H1 (cell line): ENCODE data around the gene JAKMIP2. TPM values are rescaled to one million over a fixed set of nuclear protein-coding genes. Genes with fewer than 3 reads are reported as not detected.

Experiments used
- CTCF ChIA-PET: fragments of 300-600 bp; sonication (Branson Sonifier 250); formaldehyde crosslinking; loops from one replicate; lab custom pipeline; 2021; ENCODE audit not compliant: partially characterized antibody; lab: Charles Lee
- POLR2A ChIA-PET: fragments of 300-600 bp; sonication (Branson Sonifier 250); formaldehyde crosslinking; loops from one replicate; lab custom pipeline; 2021; ENCODE audit warnings: inconsistent platforms; ENCODE audit not compliant: partially characterized antibody; lab: Charles Lee
- DNase-seq, 2 experiments: peaks; one replicate each; pipeline versions ENCODE4 v3.0.0 to v3.0.0-alpha.2; 2010 to 2022; ENCODE audit warnings: low spot score in 2 of 2, low read depth in 1 of 2, mixed read lengths in 1 of 2
- FAIRE-seq: peaks from 2 replicates; lab custom pipeline; 2011; peaks lifted over from hg19 to GRCh38; lab: Jason Lieb, UNC
- H2AFZ ChIP-seq: 2 replicates; pipeline ENCODE4 v1.8.1; 2012; ENCODE audit warnings: low read length, inconsistent platforms
- H2AK5ac ChIP-seq: 2 replicates; pipeline ENCODE4 v1.6.1; 2013; ENCODE audit warnings: low read depth, low read length
- H2BK120ac ChIP-seq: replicated peaks from 2 replicates; pipeline ENCODE3; 2013; ENCODE audit warnings: low read depth, low read length, inconsistent platforms
- H2BK12ac ChIP-seq: 2 replicates; pipeline ENCODE4 v1.6.1; 2013; ENCODE audit warnings: low read depth, low read length
- H2BK15ac ChIP-seq: 2 replicates; pipeline ENCODE4 v1.6.1; 2013; ENCODE audit warnings: low read length
- H2BK20ac ChIP-seq: 2 replicates; pipeline ENCODE4 v1.6.1; 2013; ENCODE audit warnings: low read length
- H2BK5ac ChIP-seq: 2 replicates; pipeline ENCODE4 v1.6.1; 2013; ENCODE audit warnings: low read depth, low read length
- H3K14ac ChIP-seq: 2 replicates; pipeline ENCODE4 v1.6.1; 2013; ENCODE audit warnings: inconsistent platforms; ENCODE audit not compliant: insufficient read length
- H3K18ac ChIP-seq: 2 replicates; pipeline ENCODE4 v1.6.1; 2013; ENCODE audit warnings: low read length; ENCODE audit errors: extremely low read depth
- H3K23ac ChIP-seq: 2 replicates; pipeline ENCODE4 v1.6.1; 2013; ENCODE audit warnings: inconsistent platforms; ENCODE audit not compliant: insufficient read length
- H3K23me2 ChIP-seq: 2 replicates; pipeline ENCODE4 v1.6.1; 2013; ENCODE audit warnings: low read depth, low read length
- H3K27ac ChIP-seq: 2 replicates; pipeline ENCODE4 v1.6.1; 2011; ENCODE audit warnings: low read depth, low read length, inconsistent platforms
- H3K27me3 ChIP-seq, 4 experiments: replicated peaks in 1 of 4; 1 replicate in 1 of 4; 2 replicates in 3 of 4; pipeline versions ENCODE4 v1.6.1 to v1.8.1; 2011 to 2013; ENCODE audit warnings: low read length in 3 of 4, mild to moderate bottlenecking in 3 of 4, inconsistent platforms in 2 of 4, mixed read lengths in 2 of 4, moderate library complexity in 1 of 4; ENCODE audit not compliant: control insufficient read depth in 3 of 4, insufficient read depth in 3 of 4; ENCODE audit errors: extremely low read depth in 1 of 4
- H3K36me3 ChIP-seq, 4 experiments: 2 replicates each; pipeline versions ENCODE4 v1.6.1 to v1.8.1; 2011 to 2013; ENCODE audit warnings: mild to moderate bottlenecking in 4 of 4, low read length in 3 of 4, moderate library complexity in 2 of 4, control low read depth in 1 of 4, inconsistent platforms in 1 of 4; ENCODE audit not compliant: insufficient read depth in 4 of 4, control insufficient read depth in 2 of 4
- H3K4ac ChIP-seq: replicated peaks from 2 replicates; pipeline ENCODE3; 2013; ENCODE audit warnings: low read length, low read depth, mixed read lengths, inconsistent platforms; ENCODE audit not compliant: insufficient read length
- H3K4me1 ChIP-seq, 4 experiments: replicated peaks in 1 of 4; 1 replicate in 1 of 4; 2 replicates in 3 of 4; pipeline versions ENCODE4 v1.6.1 to v1.8.1; 2011 to 2013; ENCODE audit warnings: low read length in 3 of 4, inconsistent platforms in 2 of 4, mixed read lengths in 1 of 4; ENCODE audit not compliant: insufficient read depth in 4 of 4, control insufficient read depth in 3 of 4
- H3K4me2 ChIP-seq, 2 experiments: 2 replicates each; pipeline versions ENCODE4 v1.6.1 to v1.8.1; 2011 to 2013; ENCODE audit warnings: low read depth in 2 of 2, low read length in 2 of 2, control low read depth in 1 of 2, inconsistent platforms in 1 of 2, mild to moderate bottlenecking in 1 of 2; ENCODE audit not compliant: insufficient read depth in 1 of 2
- H3K4me3 ChIP-seq, 4 experiments: fragments of 200-600, 300-600 bp in 1 of 4; sonication (generic), shearing (Covaris generic), sonication (Bioruptor Twin) in 1 of 4; 2 replicates each; pipeline versions ENCODE4 v1.5.1 to v1.8.1; 2011 to 2016; ENCODE audit warnings: low read length in 4 of 4, low read depth in 3 of 4, control low read depth in 2 of 4, inconsistent platforms in 2 of 4, mild to moderate bottlenecking in 2 of 4, mixed read lengths in 1 of 4, moderate library complexity in 1 of 4; ENCODE audit not compliant: insufficient read depth in 2 of 4; ENCODE audit errors: extremely low read depth in 1 of 4
- H3K56ac ChIP-seq: replicated peaks from 2 replicates; pipeline ENCODE3; 2013; ENCODE audit warnings: low read depth, mild to moderate bottlenecking, mixed read lengths, low read length, inconsistent platforms; ENCODE audit not compliant: insufficient read length
- H3K79me1 ChIP-seq: 2 replicates; pipeline ENCODE4 v1.6.1; 2013; ENCODE audit warnings: low read depth, low read length, control low read depth
- H3K79me2 ChIP-seq, 2 experiments: 2 replicates each; pipeline versions ENCODE4 v1.6.1 to v1.8.1; 2012 to 2013; ENCODE audit warnings: low read length in 2 of 2, mild to moderate bottlenecking in 2 of 2, inconsistent platforms in 1 of 2; ENCODE audit not compliant: insufficient read depth in 2 of 2, control insufficient read depth in 1 of 2
- H3K9ac ChIP-seq, 4 experiments: replicated peaks in 1 of 4; 1 replicate in 1 of 4; 2 replicates in 3 of 4; pipeline versions ENCODE4 v1.6.1 to v1.8.1; 2011 to 2013; ENCODE audit warnings: low read depth in 3 of 4, low read length in 3 of 4, control low read depth in 2 of 4, mild to moderate bottlenecking in 2 of 4, moderate library complexity in 2 of 4, inconsistent platforms in 1 of 4; ENCODE audit errors: extremely low read depth in 1 of 4
- H3K9me3 ChIP-seq, 2 experiments: 2 replicates each; pipeline versions ENCODE4 v1.6.1 to v1.8.1; 2012 to 2013; ENCODE audit warnings: mild to moderate bottlenecking in 2 of 2, moderate library complexity in 2 of 2, control low read depth in 1 of 2, inconsistent platforms in 1 of 2, low read depth in 1 of 2, low read length in 1 of 2, mixed read lengths in 1 of 2; ENCODE audit not compliant: insufficient read depth in 2 of 2
- H4K20me1 ChIP-seq, 2 experiments: replicated peaks in 1 of 2; 2 replicates each; pipeline versions ENCODE3 to v1.8.1; 2011 to 2013; ENCODE audit warnings: inconsistent platforms in 2 of 2, low read length in 2 of 2, mild to moderate bottlenecking in 1 of 2; ENCODE audit not compliant: insufficient read depth in 2 of 2, control insufficient read depth in 1 of 2
- H4K5ac ChIP-seq: 2 replicates; pipeline ENCODE4 v1.6.1; 2013; ENCODE audit warnings: low read length, low read depth, mixed read lengths, inconsistent platforms; ENCODE audit not compliant: insufficient read length
- H4K8ac ChIP-seq: 2 replicates; pipeline ENCODE4 v1.8.0; 2013; ENCODE audit warnings: mild to moderate bottlenecking, moderate library complexity, low read length, inconsistent platforms; ENCODE audit not compliant: insufficient read depth; ENCODE audit errors: extremely low read depth
- H4K91ac ChIP-seq: replicated peaks from 2 replicates; pipeline ENCODE3; 2013; ENCODE audit warnings: low read length, mixed read lengths, inconsistent platforms; ENCODE audit not compliant: insufficient read length
- ATF3 ChIP-seq: IDR thresholded peaks from 2 replicates; pipeline ENCODE4 v1.6.1; 2011; ENCODE audit warnings: low read depth, mild to moderate bottlenecking, low read length; ENCODE audit not compliant: insufficient read depth
- BACH1 ChIP-seq: IDR thresholded peaks from 2 replicates; pipeline ENCODE4 v1.6.1; 2012; ENCODE audit warnings: low read length, improper control_type of control experiment
- CHD1 ChIP-seq: IDR thresholded peaks from 2 replicates; pipeline ENCODE4 v1.6.1; 2012; ENCODE audit warnings: low read depth, low read length, improper control_type of control experiment
- EP300 ChIP-seq, 2 experiments: IDR thresholded peaks; 1 replicate in 1 of 2; 2 replicates in 1 of 2; pipeline ENCODE4 v1.6.1; 2011 to 2012; ENCODE audit warnings: low read depth in 2 of 2, low read length in 2 of 2, mild to moderate bottlenecking in 2 of 2, borderline replicate concordance in 1 of 2, inconsistent platforms in 1 of 2, moderate library complexity in 1 of 2
- FOSL1 ChIP-seq: IDR thresholded peaks from 2 replicates; pipeline ENCODE4 v1.6.1; 2011; ENCODE audit warnings: mild to moderate bottlenecking, low read depth, low read length, moderate library complexity; ENCODE audit not compliant: insufficient read depth
- MAX ChIP-seq: IDR thresholded peaks from 2 replicates; pipeline ENCODE4 v1.6.1; 2012; ENCODE audit warnings: inconsistent platforms
- PHF8 ChIP-seq: fragments of 200-600 bp; sonication (generic); conservative IDR thresholded peaks from 2 replicates; pipeline ENCODE4 v1.7.1; 2012; ENCODE audit warnings: low read depth, mild to moderate bottlenecking, inconsistent platforms, low read length, moderate library complexity
- POLR2AphosphoS5 ChIP-seq: IDR thresholded peaks from 2 replicates; pipeline ENCODE4 v1.6.1; 2011; ENCODE audit warnings: low read depth, low read length
- RFX5 ChIP-seq: IDR thresholded peaks from 2 replicates; pipeline ENCODE4 v1.6.1; 2011; ENCODE audit warnings: low read depth, low read length, improper control_type of control experiment, borderline replicate concordance
- RNF2 ChIP-seq: fragments of 200-900, 300-1000 bp; sonication (generic); IDR thresholded peaks from 2 replicates; pipeline ENCODE4 v1.7.1; 2016; ENCODE audit warnings: borderline replicate concordance, low read depth, mild to moderate bottlenecking, antibody characterized with exemption, low read length; ENCODE audit not compliant: poor library complexity, severe bottlenecking; ENCODE audit errors: missing control alignments
- SRF ChIP-seq: IDR thresholded peaks from 2 replicates; pipeline ENCODE4 v1.6.1; 2011; ENCODE audit warnings: mild to moderate bottlenecking, low read depth, low read length, moderate library complexity
- WGBS, 2 experiments: shearing (Covaris generic) in 1 of 2; methylation state at CpG; one replicate each; pipeline versions ENCODE4 v1.1.6 to v1.1.7; 2013 to 2015; ENCODE audit warnings: low lambda C conversion rate in 2 of 2, mixed read lengths in 2 of 2, inconsistent platforms in 1 of 2, low coverage in 1 of 2, missing lambda C conversion rate in 1 of 2; ENCODE audit not compliant: insufficient replicate concordance in 2 of 2, insufficient coverage in 1 of 2, insufficient read length in 1 of 2; ENCODE audit errors: extremely low coverage in 1 of 2, missing lambda C conversion rate in 1 of 2; 5-methylcytosine and 5-hydroxymethylcytosine counted together
- polyA plus RNA-seq, 7 experiments: library from polyadenylated mRNA; depleted of rRNA in 3 of 7; stranded (reverse) in 5 of 7; unstranded in 2 of 7; fragments of >200 nt in 5 of 7; fragments of 200-250 nt in 2 of 7; gene quantifications; 1 replicate in 5 of 7; 2 replicates in 1 of 7; 4 replicates in 1 of 7; pipeline versions ENCODE4 v1.2.1 to v1.2.3, GENCODE V29; 2011 to 2013; ENCODE audit warnings: missing spikeins in 2 of 7, mixed read lengths in 2 of 7
- total RNA-seq: library from RNA; stranded (reverse); fragmentation: NEBNext Ultra II Directional; extraction: Animal tissue kit (Norgen Biotek cat#: 25700); gene quantifications from 2 replicates; pipeline ENCODE4 v1.2.1, GENCODE V29; 2021

The JAKMIP2 gene
- total and polyA plus RNA-seq, 2 of the 8 experiments (the other 6 are each of a cell fraction or from before 2014, with no cell fraction given): 2.4 to 13.6 TPM

- Histone ChIP-seq H3K14ac (no peak overlapping the region), H3K36me3 (no peaks in the 10 kb centered on the region), H2BK5ac (no peak overlapping the region), H4K5ac (no peak overlapping the region), H3K4me1 (no peaks in the 10 kb centered on the region), H3K4me3 (no peak overlapping the region), H3K27ac (no peak overlapping the region), H3K4me2 (no peak overlapping the region), H4K91ac (no peak overlapping the region), H2BK120ac (no peak overlapping the region), H4K20me1 (no peaks in the 10 kb centered on the region), H3K79me1 (no peaks in the 10 kb centered on the region), H3K56ac (no peak overlapping the region), H4K8ac (no peak overlapping the region), H2AK5ac (no peak overlapping the region), H3K79me2 (no peaks in the 10 kb centered on the region), H3K23ac (no peak overlapping the region), H2BK15ac (no peak overlapping the region), H2BK12ac (no peak overlapping the region), H3K18ac (no peak overlapping the region), H3K23me2 (no peaks in the 10 kb centered on the region), H3K4ac (no peak overlapping the region), H2AFZ (no peak overlapping the region), H2BK20ac (no peak overlapping the region), H3K9ac (no peak overlapping the region), H3K27me3 (no peaks in the 10 kb centered on the region), H3K9me3 (no peaks in the 10 kb centered on the region)
- DNase-seq (no peak), FAIRE-seq (no peak)
- WGBS, 2 experiments: 93% methylated on average over 6 of the region's 6 CpGs; no CpG with 5 or more reads in 1 of the 2 experiments
- POLR2A ChIA-PET: no interaction called here
- CTCF ChIA-PET: interaction anchor here (0.5 kb wide), 1 partner anchor 192 kb away, joined by 3 read pairs; no protein-coding TSS in a partner anchor
- TF ChIP-seq MAX: no peak
- TF ChIP-seq POLR2AphosphoS5: no peak
- TF ChIP-seq RFX5: no peak
- TF ChIP-seq SRF: no peak
- TF ChIP-seq FOSL1: no peak
- no peak for TF ChIP-seq CHD1
- no peak for TF ChIP-seq EP300 (IDR thresholded peaks at IDR 0.05; ENCODE audit: borderline replicate concordance in 1 of 2, low read depth in 2 of 2, low read length in 2 of 2)
- no peak for TF ChIP-seq BACH1
- no peak for TF ChIP-seq RNF2
- no peak for TF ChIP-seq ATF3
- TF ChIP-seq PHF8: no peak
Measured at GRCh38 chr5:147791181-147791580, 8.7 kb upstream of the JAKMIP2 start.
